IPS-20b (cell line): Measurements from ENCODE around the gene PPFIA1.
"Not testable (repeated sequence)": the region's sequence is repeated elsewhere in the genome, so short reads cannot be mapped to it uniquely, and the experiment has no call there.

Experiments
- H3K27ac ChIP-seq: one replicate; pipeline ENCODE4 v1.5.1; 2013; ENCODE audit warnings: low read length
- H3K27me3 ChIP-seq: 2 replicates; pipeline ENCODE4 v1.6.1; 2013; ENCODE audit warnings: mild to moderate bottlenecking, low read length, inconsistent platforms; ENCODE audit not compliant: insufficient read depth
- H3K36me3 ChIP-seq: 2 replicates; pipeline ENCODE4 v1.6.1; 2013; ENCODE audit warnings: low read depth, mild to moderate bottlenecking, inconsistent platforms, low read length, moderate library complexity; ENCODE audit not compliant: insufficient read depth
- H3K4me1 ChIP-seq: 2 replicates; pipeline ENCODE4 v1.6.1; 2013; ENCODE audit warnings: mild to moderate bottlenecking, control low read depth, inconsistent platforms, low read length, moderate library complexity; ENCODE audit not compliant: insufficient read depth
- H3K4me3 ChIP-seq: 2 replicates; pipeline ENCODE4 v1.5.1; 2013; ENCODE audit warnings: mild to moderate bottlenecking, low read length, inconsistent platforms
- H3K9ac ChIP-seq: 2 replicates; pipeline ENCODE4 v1.6.1; 2013; ENCODE audit warnings: low read depth, mild to moderate bottlenecking, inconsistent platforms, low read length, moderate library complexity
- H3K9me3 ChIP-seq: 2 replicates; pipeline ENCODE4 v1.6.1; 2013; ENCODE audit warnings: mild to moderate bottlenecking, low read depth, low read length, inconsistent platforms; ENCODE audit not compliant: insufficient read depth

PPFIA1 gene

DNA sequence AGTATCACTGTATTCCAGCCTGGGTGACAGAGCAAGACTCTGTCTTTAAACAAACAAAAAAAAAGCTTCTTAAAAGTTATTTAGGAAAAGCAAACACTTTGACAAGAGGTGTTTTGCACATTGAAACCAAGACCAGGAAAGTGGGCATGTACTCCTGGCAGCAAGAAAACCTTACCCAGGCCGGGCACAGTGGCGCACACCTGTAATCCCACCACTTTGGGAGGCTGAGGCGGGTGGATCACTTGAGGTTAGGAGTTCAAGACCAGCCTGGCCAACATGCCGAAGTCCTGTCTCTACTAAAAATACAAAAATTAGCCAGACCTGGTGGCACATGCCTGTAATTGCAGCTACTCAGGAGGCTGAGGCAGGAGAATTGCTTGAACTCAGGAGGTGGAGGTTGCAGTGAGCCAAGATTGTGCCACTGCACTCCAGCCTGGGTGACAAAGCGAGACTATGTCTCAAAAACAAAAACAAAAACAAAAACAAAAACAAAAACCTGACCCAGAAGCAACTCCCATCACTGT, 60.9 kb downstream of the PPFIA1 start:
- H3K27me3 ChIP-seq, H3K27ac ChIP-seq, H3K4me1 ChIP-seq, H3K9me3 ChIP-seq, H3K4me3 ChIP-seq, H3K9ac ChIP-seq: not testable (repeated sequence)
- H3K36me3 ChIP-seq = peaks cover 98% of the 10 kb centered on the region

GRCh38 chr11:70331901-70332300, 61.4 kb downstream of the PPFIA1 start:
- H3K9me3 ChIP-seq = no peaks in the 10 kb centered on the region
- H3K4me1 ChIP-seq = no peaks in the 10 kb centered on the region
- H3K36me3 ChIP-seq = peaks cover 98% of the 10 kb centered on the region
- no peak overlapping the region for H3K27ac ChIP-seq
- no peak overlapping the region for H3K9ac ChIP-seq
- H3K27me3 ChIP-seq = no peaks in the 10 kb centered on the region
- H3K4me3 ChIP-seq = no peak overlapping the region

DNA sequence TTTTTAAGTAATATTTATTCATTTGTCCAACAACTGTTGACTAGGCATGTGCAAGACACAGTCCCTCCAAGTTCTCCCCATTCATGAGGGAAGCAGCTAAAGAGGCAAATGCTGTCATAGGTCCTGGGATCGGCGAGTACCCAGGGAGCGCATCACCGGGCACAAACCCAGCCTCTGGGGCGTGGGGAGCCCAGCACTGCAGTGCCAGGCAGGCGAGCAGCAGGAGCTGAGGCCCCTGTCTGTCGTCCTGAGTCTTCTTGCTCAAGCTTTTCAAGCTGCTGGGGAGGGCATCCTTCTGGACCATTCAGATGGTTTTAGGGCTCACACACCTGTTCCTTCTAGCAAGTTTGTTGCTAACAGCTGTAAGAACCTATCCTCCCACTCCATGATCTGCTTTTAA, 62.1 kb downstream of the PPFIA1 start:
- H3K4me3 ChIP-seq = no peak overlapping the region
- H3K4me1 ChIP-seq = no peaks in the 10 kb centered on the region
- H3K9ac ChIP-seq = no peak overlapping the region
- peaks cover 99% of the 10 kb centered on the region for H3K36me3 ChIP-seq
- H3K27ac ChIP-seq = no peak overlapping the region
- no peaks in the 10 kb centered on the region for H3K9me3 ChIP-seq
- H3K27me3 ChIP-seq = no peaks in the 10 kb centered on the region

DNA sequence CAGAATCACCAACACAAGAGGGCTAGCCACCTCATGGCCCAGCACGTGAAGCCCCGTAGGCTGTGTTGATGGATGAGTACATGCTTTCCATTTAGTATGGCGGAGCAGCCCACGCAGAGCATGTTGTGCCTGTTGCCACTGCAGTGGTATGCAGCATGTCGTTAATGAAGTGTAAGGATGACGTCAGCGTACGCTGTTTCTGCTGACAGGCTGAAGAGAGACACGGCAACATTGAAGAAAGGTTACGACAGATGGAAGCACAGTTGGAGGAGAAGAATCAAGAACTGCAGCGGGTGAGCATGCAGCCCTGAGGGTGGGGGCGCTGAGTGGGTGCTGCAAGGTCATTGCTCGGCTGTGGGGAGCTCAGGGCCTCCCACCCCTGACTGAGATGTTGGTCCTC, 62.8 kb downstream of the PPFIA1 start:
- H3K27me3 ChIP-seq = no peaks in the 10 kb centered on the region
- no peaks in the 10 kb centered on the region for H3K4me1 ChIP-seq
- H3K27ac ChIP-seq = no peak overlapping the region
- H3K36me3 ChIP-seq = peaks cover 100% of the 10 kb centered on the region
- no peaks in the 10 kb centered on the region for H3K9me3 ChIP-seq
- no peak overlapping the region for H3K9ac ChIP-seq
- H3K4me3 ChIP-seq = no peak overlapping the region

DNA sequence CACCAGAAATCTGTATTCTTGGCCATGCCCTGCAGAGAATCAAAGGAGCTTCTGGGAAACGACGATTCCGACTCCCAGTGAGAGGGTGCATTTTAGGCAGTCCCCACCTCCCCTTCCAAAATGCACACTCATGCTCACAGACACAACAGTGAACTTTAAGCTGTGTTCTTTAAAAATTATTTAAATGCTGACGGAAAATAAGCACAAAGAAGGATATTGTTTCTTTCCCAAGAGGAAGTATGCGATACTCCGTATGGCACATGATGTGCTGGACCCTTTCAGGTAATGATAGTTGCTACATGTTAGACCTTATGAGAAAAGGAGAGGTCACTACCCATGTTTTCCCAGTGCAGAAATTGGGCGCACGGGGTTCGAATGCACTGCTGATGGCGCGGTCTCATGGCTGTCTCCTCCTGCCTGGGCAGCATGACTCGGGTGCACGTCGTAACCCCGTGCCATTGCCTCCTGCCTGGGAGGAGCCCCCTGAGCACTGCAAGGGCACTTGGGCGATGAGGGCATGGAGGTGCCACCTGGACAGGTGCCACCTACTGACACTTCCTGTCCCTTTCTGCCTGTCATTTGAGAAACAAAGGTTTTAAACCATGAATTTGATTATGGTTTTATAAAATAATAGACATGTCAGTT, 64.0 kb downstream of the PPFIA1 start:
- Histone ChIP-seq H3K36me3 (peaks cover 100% of the 10 kb centered on the region), H3K4me1 (no peaks in the 10 kb centered on the region), H3K27ac (no peak overlapping the region), H3K4me3 (no peak overlapping the region), H3K9ac (no peak overlapping the region), H3K27me3 (no peaks in the 10 kb centered on the region), H3K9me3 (no peaks in the 10 kb centered on the region)

DNA sequence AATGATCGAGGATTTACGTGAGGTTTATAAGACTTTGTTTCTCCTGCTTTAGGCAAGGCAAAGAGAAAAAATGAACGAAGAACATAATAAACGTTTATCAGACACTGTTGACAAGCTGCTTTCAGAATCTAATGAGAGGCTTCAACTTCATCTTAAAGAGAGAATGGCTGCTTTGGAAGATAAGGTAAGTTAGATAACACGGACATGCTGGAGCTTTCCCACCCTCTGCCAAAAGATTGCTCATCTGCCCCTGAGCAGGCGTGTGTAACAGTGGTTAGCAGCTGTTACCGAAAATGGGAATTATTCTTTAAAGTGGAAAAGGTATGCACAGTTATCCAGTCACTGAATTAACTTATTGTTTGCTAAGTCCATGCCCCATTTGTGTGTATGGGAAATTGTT, 65.0 kb downstream of the PPFIA1 start:
- no peak overlapping the region for H3K27ac ChIP-seq
- no peaks in the 10 kb centered on the region for H3K27me3 ChIP-seq
- no peaks in the 10 kb centered on the region for H3K9me3 ChIP-seq
- no peak overlapping the region for H3K4me3 ChIP-seq
- H3K4me1 ChIP-seq = no peaks in the 10 kb centered on the region
- no peak overlapping the region for H3K9ac ChIP-seq
- H3K36me3 ChIP-seq = peaks cover 100% of the 10 kb centered on the region

DNA sequence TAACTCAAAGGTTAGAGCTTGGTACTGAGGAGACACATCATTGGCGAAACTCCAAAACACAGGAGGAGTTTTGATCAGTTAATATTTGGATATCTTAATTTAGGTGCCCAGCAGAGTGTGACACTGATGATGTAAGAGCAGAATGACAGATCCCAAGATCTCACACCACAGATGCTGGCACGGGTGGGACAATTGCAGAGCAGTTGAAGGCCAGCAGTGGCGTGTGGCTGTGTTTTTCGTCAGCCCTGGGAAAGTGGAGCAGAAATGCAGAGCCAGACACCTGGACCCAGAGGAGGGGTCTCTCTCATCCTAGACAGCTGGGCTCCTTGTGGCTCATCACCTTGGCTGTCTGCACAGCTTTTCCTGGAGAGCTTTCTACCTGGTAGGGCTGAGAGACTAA, 68.1 kb downstream of the PPFIA1 start:
- Histone ChIP-seq H3K9me3 (no peaks in the 10 kb centered on the region), H3K4me3 (no peak overlapping the region), H3K36me3 (peaks cover 94% of the 10 kb centered on the region), H3K27me3 (no peaks in the 10 kb centered on the region), H3K27ac (no peak overlapping the region), H3K9ac (no peak overlapping the region), H3K4me1 (no peaks in the 10 kb centered on the region)

DNA sequence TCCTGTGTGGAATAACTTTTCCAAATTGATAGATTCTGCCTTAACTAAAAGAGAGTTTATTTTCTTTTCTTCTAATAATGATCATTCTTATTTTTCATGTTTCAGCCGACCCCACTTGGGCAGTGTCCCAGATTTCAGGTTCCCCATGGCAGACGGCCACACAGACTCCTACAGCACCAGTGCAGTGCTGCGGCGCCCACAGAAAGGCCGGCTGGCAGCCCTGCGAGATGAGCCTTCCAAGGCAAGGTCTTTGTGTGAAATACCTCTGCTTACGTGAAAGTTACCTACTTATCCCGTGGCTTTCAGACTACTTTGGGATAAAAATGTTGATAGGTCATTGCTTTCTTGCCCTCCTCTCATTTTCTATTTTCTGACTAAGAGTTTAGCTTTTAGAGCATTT, 68.6 kb downstream of the PPFIA1 start:
- no peak overlapping the region for H3K9ac ChIP-seq
- no peaks in the 10 kb centered on the region for H3K27me3 ChIP-seq
- H3K4me3 ChIP-seq = no peak overlapping the region
- no peaks in the 10 kb centered on the region for H3K9me3 ChIP-seq
- H3K4me1 ChIP-seq = no peaks in the 10 kb centered on the region
- peaks cover 94% of the 10 kb centered on the region for H3K36me3 ChIP-seq
- no peak overlapping the region for H3K27ac ChIP-seq

GRCh38 chr11:70341881-70342429, 71.5 kb downstream of the PPFIA1 start:
- H3K27me3 ChIP-seq = no peaks in the 10 kb centered on the region
- no peak overlapping the region for H3K27ac ChIP-seq
- peaks cover 89% of the 10 kb centered on the region for H3K36me3 ChIP-seq
- no peak overlapping the region for H3K4me3 ChIP-seq
- no peaks in the 10 kb centered on the region for H3K9me3 ChIP-seq
- no peak overlapping the region for H3K9ac ChIP-seq
- no peaks in the 10 kb centered on the region for H3K4me1 ChIP-seq

DNA sequence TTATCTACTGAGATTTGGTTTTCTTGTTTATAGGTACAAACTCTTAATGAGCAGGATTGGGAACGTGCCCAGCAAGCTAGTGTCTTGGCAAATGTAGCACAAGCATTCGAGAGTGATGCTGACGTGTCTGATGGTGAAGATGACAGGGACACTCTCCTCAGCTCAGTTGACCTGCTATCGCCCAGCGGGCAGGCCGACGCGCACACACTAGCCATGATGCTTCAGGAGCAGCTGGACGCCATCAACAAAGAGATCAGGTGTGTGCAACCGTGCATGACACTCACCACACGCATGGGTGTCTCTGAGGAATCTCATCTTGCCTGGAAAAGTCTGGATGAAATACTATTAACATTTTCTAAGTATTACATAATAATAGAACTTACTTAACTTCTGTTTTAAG, 73.1 kb downstream of the PPFIA1 start:
- Histone ChIP-seq H3K9ac (no peak overlapping the region), H3K4me3 (no peak overlapping the region), H3K27ac (no peak overlapping the region), H3K36me3 (peaks cover 86% of the 10 kb centered on the region), H3K27me3 (no peaks in the 10 kb centered on the region), H3K9me3 (no peaks in the 10 kb centered on the region), H3K4me1 (no peaks in the 10 kb centered on the region)

GRCh38 chr11:70348191-70348590, 77.7 kb downstream of the PPFIA1 start:
- Histone ChIP-seq H3K27ac (no peak overlapping the region), H3K9ac (no peak overlapping the region), H3K4me3 (no peak overlapping the region), H3K9me3 (no peaks in the 10 kb centered on the region), H3K4me1 (no peaks in the 10 kb centered on the region), H3K27me3 (no peaks in the 10 kb centered on the region), H3K36me3 (peaks cover 89% of the 10 kb centered on the region)

GRCh38 chr11:70348608-70349007, 78.1 kb downstream of the PPFIA1 start:
- Histone ChIP-seq H3K9me3 (no peaks in the 10 kb centered on the region), H3K27ac (no peak overlapping the region), H3K4me3 (no peak overlapping the region), H3K36me3 (peaks cover 89% of the 10 kb centered on the region), H3K9ac (no peak overlapping the region), H3K4me1 (no peaks in the 10 kb centered on the region), H3K27me3 (no peaks in the 10 kb centered on the region)
